SU-DHL-6 (cell line): Measurements from ENCODE around the gene SCUBE1.

Experiments
- H2AFZ ChIP-seq: fragments of 200-600 bp; sonication (generic); 2 replicates; pipeline ENCODE4 v1.6.1; 2014; ENCODE audit warnings: low read depth, mild to moderate bottlenecking, moderate library complexity, mixed read lengths, antibody characterized with exemption, low read length; ENCODE audit not compliant: severe bottlenecking
- H3F3A ChIP-seq: fragments of 200-600 bp; shearing (Covaris generic); 2 replicates; pipeline ENCODE4 v1.6.0; 2016; ENCODE audit warnings: antibody characterized with exemption, mild to moderate bottlenecking; ENCODE audit not compliant: insufficient read depth
- H3K27ac ChIP-seq: fragments of 200-600 bp; sonication (generic); 2 replicates; pipeline ENCODE4 v1.5.1; 2016; ENCODE audit warnings: low read depth, mild to moderate bottlenecking, low read length, moderate library complexity, mixed read lengths
- H3K27me3 ChIP-seq: fragments of 200-600 bp; sonication (generic), shearing (Covaris generic); 2 replicates; pipeline ENCODE4 v1.6.0; 2014; ENCODE audit warnings: mild to moderate bottlenecking, low read length
- H3K36me3 ChIP-seq: fragments of 200-600 bp; sonication (generic); 2 replicates; pipeline ENCODE4 v1.6.1; 2014; ENCODE audit warnings: mild to moderate bottlenecking, low read length, mixed read lengths
- H3K4me2 ChIP-seq: fragments of 300-600, 200-600 bp; shearing (Covaris generic), sonication (generic); 2 replicates; pipeline ENCODE4 v1.6.0; 2014; ENCODE audit warnings: low read length, low read depth, mild to moderate bottlenecking; ENCODE audit not compliant: poor library complexity, severe bottlenecking
- H3K4me3 ChIP-seq: fragments of 200-600 bp; sonication (generic); 2 replicates; pipeline ENCODE4 v1.5.1; 2014; ENCODE audit warnings: antibody characterized with exemption, low read length, mild to moderate bottlenecking, mixed read lengths; ENCODE audit not compliant: insufficient read depth, poor library complexity, severe bottlenecking
- H3K79me2 ChIP-seq: fragments of 200-600 bp; sonication (generic); 2 replicates; pipeline ENCODE4 v1.6.1; 2014; ENCODE audit warnings: mild to moderate bottlenecking, low read length, moderate library complexity; ENCODE audit not compliant: insufficient read depth
- H3K9ac ChIP-seq: fragments of 200-600 bp; sonication (generic); 2 replicates; pipeline ENCODE4 v1.7.0; 2014; ENCODE audit warnings: mild to moderate bottlenecking, low read length
- H3K9me2 ChIP-seq: fragments of 200-600 bp; sonication (generic); replicated peaks from 2 replicates; pipeline ENCODE4 v1.6.1; 2014; ENCODE audit warnings: low read length; ENCODE audit not compliant: insufficient read depth
- H3K9me3 ChIP-seq: fragments of 200-600 bp; sonication (generic); 2 replicates; pipeline ENCODE4 v1.6.1; 2014; ENCODE audit warnings: low read length, mixed read lengths; ENCODE audit not compliant: insufficient read depth
- H4K20me1 ChIP-seq: fragments of 200-600 bp; sonication (generic); 2 replicates; pipeline ENCODE4 v1.6.1; 2014; ENCODE audit warnings: low read depth, mild to moderate bottlenecking, antibody characterized with exemption, low read length, moderate library complexity, mixed read lengths
- CTCF ChIP-seq: fragments of 200-600 bp; sonication (generic); IDR thresholded peaks from one replicate; pipeline ENCODE4 v1.5.1; 2017; ENCODE audit warnings: antibody characterized with exemption, mild to moderate bottlenecking, low read length, moderate library complexity; ENCODE audit not compliant: insufficient read depth, poor library complexity, severe bottlenecking
- EZH2phosphoT487 ChIP-seq: fragments of 200-600 bp; sonication (generic), shearing (Covaris generic); conservative IDR thresholded peaks from 2 replicates; pipeline ENCODE4 v1.6.1; 2018; ENCODE audit warnings: mild to moderate bottlenecking, antibody characterized with exemption, low read length, moderate library complexity, mixed read lengths

SCUBE1 gene

GRCh38 chr22:43230571-43230970, 112.6 kb downstream of the SCUBE1 start:
- no peaks in the 10 kb centered on the region for H3K36me3 ChIP-seq
- no peaks in the 10 kb centered on the region for H3K9me2 ChIP-seq
- H3K9me3 ChIP-seq: no peaks in the 10 kb centered on the region
- no peak overlapping the region for H3K27ac ChIP-seq
- H3K27me3 ChIP-seq: no peaks in the 10 kb centered on the region
- H2AFZ ChIP-seq: no peak overlapping the region
- no peaks in the 10 kb centered on the region for H3F3A ChIP-seq
- H3K79me2 ChIP-seq: no peaks in the 10 kb centered on the region
- TF ChIP-seq EZH2phosphoT487: no peak
- TF ChIP-seq CTCF: no peak
- no peaks in the 10 kb centered on the region for H4K20me1 ChIP-seq
- H3K9ac ChIP-seq: no peak overlapping the region
- H3K4me3 ChIP-seq: no peak overlapping the region
- no peak overlapping the region for H3K4me2 ChIP-seq

GRCh38 chr22:43228863-43229262, 114.3 kb downstream of the SCUBE1 start:
- Histone ChIP-seq H3K36me3 (no peaks in the 10 kb centered on the region), H3K9me3 (no peaks in the 10 kb centered on the region), H3K9me2 (no peaks in the 10 kb centered on the region), H3K4me3 (no peak overlapping the region), H2AFZ (no peak overlapping the region), H3K27me3 (no peaks in the 10 kb centered on the region), H3K79me2 (no peaks in the 10 kb centered on the region), H3K27ac (no peak overlapping the region), H3F3A (no peaks in the 10 kb centered on the region), H4K20me1 (no peaks in the 10 kb centered on the region), H3K9ac (no peak overlapping the region), H3K4me2 (no peak overlapping the region)
- no peak for TF ChIP-seq EZH2phosphoT487
- no peak for TF ChIP-seq CTCF

- TF ChIP-seq CTCF (no peak), EZH2phosphoT487 (no peak)
- Histone ChIP-seq H4K20me1 (no peaks in the 10 kb centered on the region), H3F3A (no peaks in the 10 kb centered on the region), H3K79me2 (no peaks in the 10 kb centered on the region), H3K9me3 (no peaks in the 10 kb centered on the region), H3K27ac (no peak overlapping the region), H3K9ac (no peak overlapping the region), H3K27me3 (no peaks in the 10 kb centered on the region), H3K9me2 (no peaks in the 10 kb centered on the region), H2AFZ (no peak overlapping the region), H3K36me3 (no peaks in the 10 kb centered on the region), H3K4me2 (no peak overlapping the region), H3K4me3 (no peak overlapping the region)
Observed at GRCh38 chr22:43228330-43228729, 114.8 kb downstream of the SCUBE1 start.

GRCh38 chr22:43227239-43227630, 115.9 kb downstream of the SCUBE1 start:
- Histone ChIP-seq H2AFZ (no peak overlapping the region), H3K9ac (no peak overlapping the region), H3K9me2 (no peaks in the 10 kb centered on the region), H3K4me3 (no peak overlapping the region), H3K79me2 (no peaks in the 10 kb centered on the region), H3K36me3 (no peaks in the 10 kb centered on the region), H3F3A (no peaks in the 10 kb centered on the region), H4K20me1 (no peaks in the 10 kb centered on the region), H3K9me3 (no peaks in the 10 kb centered on the region), H3K27me3 (no peaks in the 10 kb centered on the region), H3K4me2 (no peak overlapping the region), H3K27ac (no peak overlapping the region)
- no peak for TF ChIP-seq CTCF
- TF ChIP-seq EZH2phosphoT487: no peak
